Gastroesophageal sphincter (tissue), 4 donors: Measurements from ENCODE around the gene CFAP97. TPM values are rescaled to one million over a fixed set of nuclear protein-coding genes. Genes with fewer than 3 reads are reported as not detected.

Source experiments
- ATAC-seq: fragments of 150-250 bp; one replicate; pipeline ENCODE4 v1.9.1; 2016; ENCODE audit warnings: mild to moderate bottlenecking, moderate library complexity
- H3K27ac ChIP-seq, 4 donors: fragments of 200-600 bp; sonication (generic) in 3 of 4; 1 replicate in 3 of 4; 2 replicates in 1 of 4; pipeline ENCODE4 v1.5.1; 2016 to 2019
- H3K27me3 ChIP-seq: fragments of 200-600 bp; sonication (generic); one replicate; pipeline ENCODE4 v1.5.1; 2019
- H3K36me3 ChIP-seq, 2 donors: fragments of 200-600 bp; sonication (generic); one replicate each; pipeline ENCODE4 v1.5.1; 2019; ENCODE audit warnings: control low read depth in 1 of 2
- H3K4me1 ChIP-seq, 3 donors: fragments of 200-600 bp; sonication (generic); 1 replicate in 2 of 3; 2 replicates in 1 of 3; pipeline ENCODE4 v1.5.1; 2016 to 2019; ENCODE audit warnings: control low read depth in 2 of 3
- H3K4me3 ChIP-seq, 2 donors: fragments of 200-600 bp; sonication (generic); one replicate each; pipeline ENCODE4 v1.5.1; 2019; ENCODE audit warnings: mild to moderate bottlenecking in 1 of 2, moderate library complexity in 1 of 2
- H3K9me3 ChIP-seq, 3 donors: fragments of 200-600 bp; sonication (generic); one replicate each; pipeline ENCODE4 v1.5.1; 2017 to 2019; ENCODE audit warnings: control low read depth in 2 of 3
- CTCF ChIP-seq, 4 experiments: fragments of 200-600 bp in 2 of 4; fragments of 450-650 bp in 2 of 4; sonication (generic) in 1 of 4; IDR thresholded peaks; one replicate each; pipeline ENCODE4 v1.5.1; 2017 to 2019; ENCODE audit warnings: antibody characterized with exemption in 4 of 4, mild to moderate bottlenecking in 2 of 4, moderate library complexity in 2 of 4
- EP300 ChIP-seq: sonication (generic); formaldehyde crosslinking; IDR thresholded peaks from one replicate; pipeline ENCODE4 v1.6.1; 2017; ENCODE audit warnings: antibody characterized with exemption, mild to moderate bottlenecking
- POLR2A ChIP-seq, 2 donors: fragments of 450-650 bp; IDR thresholded peaks; one replicate each; pipeline ENCODE4 v1.6.1; 2017; ENCODE audit warnings: antibody characterized with exemption in 2 of 2, mild to moderate bottlenecking in 2 of 2, moderate library complexity in 1 of 2
- POLR2AphosphoS5 ChIP-seq: sonication (generic); formaldehyde crosslinking; IDR thresholded peaks from one replicate; pipeline ENCODE4 v1.6.1; 2017; ENCODE audit warnings: antibody characterized with exemption
- WGBS, 2 donors: methylation state at CpG; one replicate each; pipeline ENCODE4 v1.1.5; 2018; ENCODE audit warnings: low coverage in 1 of 2; 5-methylcytosine and 5-hydroxymethylcytosine counted together
- total RNA-seq, 4 donors: library from RNA; depleted of rRNA; stranded (reverse); fragments of >200 nt; gene quantifications; one replicate each; pipeline ENCODE4 v1.1.0, GENCODE V29; 2016

Gene CFAP97
- total RNA-seq, 4 donors from 2014 or later, result 36.5 to 47.9 (median 42.8) TPM

- Histone ChIP-seq H3K27me3 (no peaks in the 10 kb centered on the region), H3K4me3 (no peak overlapping the region), H3K27ac (no peak overlapping the region), H3K4me1 (peaks cover 0 to 9% (median 3%) of the 10 kb centered on the region in 3 donors), H3K36me3 (no peaks in the 10 kb centered on the region), H3K9me3 (no peaks in the 10 kb centered on the region)
- no peak for ATAC-seq
- TF ChIP-seq POLR2AphosphoS5 (no peak), EP300 (no peak), CTCF (IDR thresholded peaks at IDR 0.05) (no peak), POLR2A (IDR thresholded peaks at IDR 0.05) (no peak)
- WGBS, 2 donors, result 75 to 77% methylated on average over 15 of the region's 24 CpGs
Observed at GRCh38 chr4:185137233-185137925, 66.4 kb downstream of the CFAP97 start.

- no peak for TF ChIP-seq POLR2AphosphoS5
- TF ChIP-seq CTCF (IDR thresholded peaks at IDR 0.05), result peak; percentile 74 to 82 (median 79)
- TF ChIP-seq POLR2A (IDR thresholded peaks at IDR 0.05), result no peak
- Histone ChIP-seq H3K27me3 (no peaks in the 10 kb centered on the region), H3K9me3 (no peaks in the 10 kb centered on the region), H3K36me3 (no peaks in the 10 kb centered on the region), H3K4me1 (no peaks in the 10 kb centered on the region), H3K4me3 (no peak overlapping the region), H3K27ac (no peak overlapping the region)
- WGBS, 2 donors, result 33 to 42% methylated on average over 3 of the region's 3 CpGs
- ATAC-seq, result peak; percentile 67
Observed at GRCh38 chr4:185134307-185134869, 69.4 kb downstream of the CFAP97 start.

GRCh38 chr4:185128272-185129119 is 75.3 kb downstream of the CFAP97 start:
- peak; percentile 69 for ATAC-seq
- no peaks in the 10 kb centered on the region for H3K36me3 ChIP-seq
- H3K27me3 ChIP-seq, result no peaks in the 10 kb centered on the region
- peak overlapping the region; percentile 44 to 69 for H3K4me3 ChIP-seq
- no peaks in the 10 kb centered on the region for H3K9me3 ChIP-seq
- WGBS, 2 donors, result 5% methylated on average over 17 of the region's 74 CpGs; no CpG with 5 or more reads in 1 of the 2 donors
- no peak for TF ChIP-seq EP300
- TF ChIP-seq CTCF (IDR thresholded peaks at IDR 0.05), result peak in 3 of 4 experiments; percentile 29 to 40 (median 36)
- peak; percentile 20 for TF ChIP-seq POLR2AphosphoS5
- TF ChIP-seq POLR2A (IDR thresholded peaks at IDR 0.05), result no peak
- H3K4me1 ChIP-seq, result peaks cover 0 to 27% (median 6%) of the 10 kb centered on the region in 3 donors
- peak overlapping the region; percentile 12 to 94 (median 88) for H3K27ac ChIP-seq

GRCh38 chr4:185127021-185127925 is 76.5 kb downstream of the CFAP97 start:
- peak overlapping the region; percentile 44 to 69 for H3K4me3 ChIP-seq
- WGBS, 2 donors, result 20 to 77% methylated on average over 5 to 15 of the region's 64 CpGs
- peak overlapping the region in 3 of 4 donors; percentile 87 to 94 (median 88) for H3K27ac ChIP-seq
- peaks cover 0 to 27% (median 6%) of the 10 kb centered on the region in 3 donors for H3K4me1 ChIP-seq
- H3K36me3 ChIP-seq, result no peaks in the 10 kb centered on the region
- TF ChIP-seq POLR2A (IDR thresholded peaks at IDR 0.05) (no peak), EP300 (no peak), POLR2AphosphoS5 (no peak), CTCF (IDR thresholded peaks at IDR 0.05) (no peak)
- peak; percentile 43 for ATAC-seq
- H3K9me3 ChIP-seq, result no peaks in the 10 kb centered on the region
- H3K27me3 ChIP-seq, result no peaks in the 10 kb centered on the region
